Thyroid gland (tissue), 4 donors: ENCODE data around the gene GALNT17. TPM values are rescaled to one million over a fixed set of nuclear protein-coding genes. Genes with fewer than 3 reads are reported as not detected.
A peak's percentile ranks its signal among the peaks of the same experiment; 100 is the strongest.

ENCODE experiments used
- DNase-seq, 2 donors: peaks; one replicate each; pipeline ENCODE4 v3.0.0-alpha.2; 2019
- H3K27ac ChIP-seq, 3 donors: fragments of 200-600 bp; sonication (generic); 1 replicate in 2 of 3; 2 replicates in 1 of 3; pipeline ENCODE4 v1.5.1; 2016 to 2019; ENCODE audit warnings: mild to moderate bottlenecking in 1 of 3, moderate library complexity in 1 of 3
- H3K27me3 ChIP-seq: fragments of 200-600 bp; sonication (generic); one replicate; pipeline ENCODE4 v1.5.1; 2019
- H3K36me3 ChIP-seq, 2 donors: fragments of 200-600 bp; sonication (generic); one replicate each; pipeline ENCODE4 v1.5.1; 2016 to 2019
- H3K4me1 ChIP-seq, 2 donors: fragments of 200-600 bp; sonication (generic); one replicate each; pipeline ENCODE4 v1.5.1; 2017 to 2019
- H3K4me3 ChIP-seq, 3 donors: fragments of 200-600 bp; sonication (generic); replicated peaks in 1 of 3; 1 replicate in 2 of 3; 2 replicates in 1 of 3; pipeline ENCODE4 v1.5.1; 2016; ENCODE audit warnings: mild to moderate bottlenecking in 1 of 3
- H3K9me3 ChIP-seq: fragments of 200-600 bp; sonication (generic); one replicate; pipeline ENCODE4 v1.5.1; 2017
- POLR2A ChIP-seq, 2 donors: fragments of 450-650 bp; IDR thresholded peaks; one replicate each; pipeline ENCODE4 v1.6.1; 2017; ENCODE audit warnings: antibody characterized with exemption in 2 of 2, mild to moderate bottlenecking in 2 of 2, moderate library complexity in 1 of 2
- WGBS, 2 donors: methylation state at CpG; one replicate each; pipeline ENCODE4 v1.1.5; 2017; 5-methylcytosine and 5-hydroxymethylcytosine counted together
- intact Hi-C: fragments of 100-400 bp; cut with DNase I; formaldehyde crosslinking; loops from one replicate; pipeline ENCODE4 v1.15.1; 2023
- total RNA-seq, 4 donors: library from RNA; depleted of rRNA; stranded (reverse); fragments of >200 nt; gene quantifications; one replicate each; pipeline ENCODE4 v1.2.3, GENCODE V29; 2016
- TF ChIP-seq, protein P1 (sequence below), 6 experiments: fragments of 200-600 bp in 3 of 6; fragments of 450-650 bp in 3 of 6; sonication (generic) in 3 of 6; IDR thresholded peaks; one replicate each; pipeline ENCODE4 v1.5.1; 2016 to 2019; ENCODE audit warnings: antibody characterized with exemption in 6 of 6, mild to moderate bottlenecking in 2 of 6, inconsistent platforms in 1 of 6, moderate library complexity in 1 of 6

Gene GALNT17
- total RNA-seq, 4 donors from 2014 or later = 5.8 to 63.8 (median 37.1) TPM

- Histone ChIP-seq H3K4me3 (no peak overlapping the region), H3K36me3 (no peaks in the 10 kb centered on the region), H3K27me3 (no peaks in the 10 kb centered on the region), H3K27ac (no peak overlapping the region), H3K9me3 (no peaks in the 10 kb centered on the region), H3K4me1 (no peaks in the 10 kb centered on the region)
- intact Hi-C loops = no loop called here
- WGBS, 2 donors = 82 to 84% methylated on average over 3 of the region's 3 CpGs
- DNase-seq = no peak
- TF ChIP-seq POLR2A (IDR thresholded peaks at IDR 0.05) = no peak
- TF ChIP-seq, protein P1, sequence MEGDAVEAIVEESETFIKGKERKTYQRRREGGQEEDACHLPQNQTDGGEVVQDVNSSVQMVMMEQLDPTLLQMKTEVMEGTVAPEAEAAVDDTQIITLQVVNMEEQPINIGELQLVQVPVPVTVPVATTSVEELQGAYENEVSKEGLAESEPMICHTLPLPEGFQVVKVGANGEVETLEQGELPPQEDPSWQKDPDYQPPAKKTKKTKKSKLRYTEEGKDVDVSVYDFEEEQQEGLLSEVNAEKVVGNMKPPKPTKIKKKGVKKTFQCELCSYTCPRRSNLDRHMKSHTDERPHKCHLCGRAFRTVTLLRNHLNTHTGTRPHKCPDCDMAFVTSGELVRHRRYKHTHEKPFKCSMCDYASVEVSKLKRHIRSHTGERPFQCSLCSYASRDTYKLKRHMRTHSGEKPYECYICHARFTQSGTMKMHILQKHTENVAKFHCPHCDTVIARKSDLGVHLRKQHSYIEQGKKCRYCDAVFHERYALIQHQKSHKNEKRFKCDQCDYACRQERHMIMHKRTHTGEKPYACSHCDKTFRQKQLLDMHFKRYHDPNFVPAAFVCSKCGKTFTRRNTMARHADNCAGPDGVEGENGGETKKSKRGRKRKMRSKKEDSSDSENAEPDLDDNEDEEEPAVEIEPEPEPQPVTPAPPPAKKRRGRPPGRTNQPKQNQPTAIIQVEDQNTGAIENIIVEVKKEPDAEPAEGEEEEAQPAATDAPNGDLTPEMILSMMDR (IDR thresholded peaks at IDR 0.05) = no peak
Observed at GRCh38 chr7:71409550-71410157, 277.7 kb downstream of the GALNT17 start.

- no peak for TF ChIP-seq POLR2A (IDR thresholded peaks at IDR 0.05)
- TF ChIP-seq, protein P1 (IDR thresholded peaks at IDR 0.05) = no peak
- H3K9me3 ChIP-seq = no peaks in the 10 kb centered on the region
- no peak for DNase-seq
- H3K36me3 ChIP-seq = no peaks in the 10 kb centered on the region
- H3K4me3 ChIP-seq = no peak overlapping the region
- H3K27ac ChIP-seq = no peak overlapping the region
- no peaks in the 10 kb centered on the region for H3K4me1 ChIP-seq
- 80 to 85% methylated on average over 3 of the region's 3 CpGs for WGBS, 2 donors
- H3K27me3 ChIP-seq = no peaks in the 10 kb centered on the region
- intact Hi-C loops = no loop called here
Observed at GRCh38 chr7:71411475-71411874, 279.5 kb downstream of the GALNT17 start.

DNA sequence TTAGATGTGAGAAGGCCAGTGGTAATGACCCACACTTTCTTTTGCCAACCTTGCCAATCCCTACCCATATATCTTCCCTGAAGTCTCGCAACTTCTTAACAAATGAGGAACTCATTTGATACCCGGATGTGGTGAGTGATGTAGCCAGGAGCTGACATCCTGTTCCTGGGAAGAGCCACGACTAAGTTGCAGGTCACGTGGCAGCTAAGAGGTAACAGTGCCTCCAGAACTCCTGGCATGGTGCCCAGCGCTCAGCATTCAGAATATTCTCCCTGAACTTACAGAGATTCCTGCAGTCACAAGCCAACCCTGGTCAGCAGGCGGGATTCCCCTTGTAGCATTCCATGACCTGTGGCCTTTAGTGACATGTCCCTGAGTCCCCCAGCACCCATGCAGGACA, 282.5 kb downstream of the GALNT17 start:
- no peaks in the 10 kb centered on the region for H3K27me3 ChIP-seq

DNA sequence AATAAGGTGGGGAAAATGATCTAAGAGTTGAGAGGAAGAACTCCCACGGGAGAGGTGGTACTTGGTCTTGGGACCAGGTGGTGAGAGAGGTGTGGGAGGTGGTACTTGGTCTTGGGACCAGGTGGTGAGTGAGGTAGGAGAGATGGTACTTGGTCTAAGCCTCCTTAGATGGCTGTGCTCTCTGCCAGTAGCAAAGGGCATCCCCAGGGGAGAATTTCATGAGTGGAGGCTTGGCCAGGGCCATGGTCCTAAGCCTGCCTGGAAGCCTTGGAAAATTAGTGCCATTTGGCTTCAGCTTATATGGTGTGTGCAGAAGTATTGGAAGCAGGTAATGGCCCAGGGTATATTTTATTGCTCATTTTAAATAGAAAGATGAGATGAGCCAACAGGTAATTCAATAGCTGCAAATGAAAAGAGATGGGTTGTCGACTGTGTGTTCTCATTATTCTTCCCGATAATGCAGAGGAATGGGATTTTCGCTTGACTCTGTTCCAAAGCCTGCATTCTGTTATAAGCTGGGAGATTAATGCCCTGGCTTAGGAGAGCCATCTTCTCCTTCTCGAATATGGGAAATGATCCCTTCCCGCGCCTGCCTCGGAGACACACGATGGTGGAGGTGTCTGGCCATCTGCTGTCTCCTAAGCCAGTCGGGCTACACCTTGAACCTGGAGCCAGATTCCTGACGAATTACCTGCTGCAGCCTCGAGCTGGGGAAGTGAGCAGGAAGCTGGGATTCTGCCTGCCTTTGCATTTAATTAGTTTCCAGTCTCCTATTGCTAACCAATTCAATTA, 287.8 kb downstream of the GALNT17 start:
- TF ChIP-seq POLR2A (IDR thresholded peaks at IDR 0.05) = no peak
- TF ChIP-seq, protein P1 (IDR thresholded peaks at IDR 0.05) = no peak
- H3K9me3 ChIP-seq = no peaks in the 10 kb centered on the region
- no peaks in the 10 kb centered on the region for H3K36me3 ChIP-seq
- no peak for DNase-seq
- no peak overlapping the region for H3K4me3 ChIP-seq
- 84 to 93% methylated on average over 12 of the region's 12 CpGs for WGBS, 2 donors
- H3K4me1 ChIP-seq = no peaks in the 10 kb centered on the region
- no peaks in the 10 kb centered on the region for H3K27me3 ChIP-seq
- intact Hi-C loops = no loop called here
- H3K27ac ChIP-seq = no peak overlapping the region

More for the DNA sequence above, 282.5 kb downstream of the GALNT17 start:
- no peak for TF ChIP-seq POLR2A (IDR thresholded peaks at IDR 0.05)
- TF ChIP-seq, protein P1 (IDR thresholded peaks at IDR 0.05) = no peak
- intact Hi-C loops = no loop called here
- 42 to 54% methylated on average over 6 of the region's 6 CpGs for WGBS, 2 donors
- Histone ChIP-seq H3K36me3 (no peaks in the 10 kb centered on the region), H3K4me3 (no peak overlapping the region), H3K4me1 (no peaks in the 10 kb centered on the region), H3K9me3 (no peaks in the 10 kb centered on the region), H3K27ac (no peak overlapping the region)
- peak; percentile 84 to 87 for DNase-seq

GRCh38 chr7:71422104-71422503, 290.2 kb downstream of the GALNT17 start:
- intact Hi-C loops = no loop called here
- DNase-seq = no peak
- Histone ChIP-seq H3K4me3 (no peak overlapping the region), H3K27ac (no peak overlapping the region), H3K4me1 (no peaks in the 10 kb centered on the region), H3K9me3 (no peaks in the 10 kb centered on the region), H3K36me3 (no peaks in the 10 kb centered on the region), H3K27me3 (no peaks in the 10 kb centered on the region)
- TF ChIP-seq, protein P1 (IDR thresholded peaks at IDR 0.05) = no peak
- 90 to 93% methylated on average over 2 of the region's 2 CpGs for WGBS, 2 donors
